Posterior vena cava (tissue), 2 donors: ENCODE data around the gene PDXP. TPM values are rescaled to one million over a fixed set of nuclear protein-coding genes. Genes with fewer than 3 reads are reported as not detected.
"Not testable (repeated sequence)": the region's sequence is repeated elsewhere in the genome, so short reads cannot be mapped to it uniquely, and the experiment has no call there.

Experiments
- DNase-seq: peaks from one replicate; pipeline ENCODE4 v3.0.0-alpha.2; 2020; ENCODE audit warnings: low spot score
- intact Hi-C, 2 donors: fragments of 100-400 bp; cut with DNase I; formaldehyde crosslinking; loops; one replicate each; pipeline versions ENCODE4 v1.14.1 to v1.14.2; 2022 to 2023
- total RNA-seq, 2 donors: library from RNA; stranded (reverse); fragmentation: NEBNext Ultra II Directional; extraction: Animal tissue kit (Norgen Biotek cat#: 25700); gene quantifications; one replicate each; pipeline ENCODE4 v1.2.1, GENCODE V29; 2021
- donor health status: DM: yes; HTN: yes; CAD: no.
- donor health status: DM: yes; HTN: yes; CAD: no.

The PDXP gene
- total RNA-seq, 2 donors from 2014 or later, result 5.0 to 5.4 TPM

DNA sequence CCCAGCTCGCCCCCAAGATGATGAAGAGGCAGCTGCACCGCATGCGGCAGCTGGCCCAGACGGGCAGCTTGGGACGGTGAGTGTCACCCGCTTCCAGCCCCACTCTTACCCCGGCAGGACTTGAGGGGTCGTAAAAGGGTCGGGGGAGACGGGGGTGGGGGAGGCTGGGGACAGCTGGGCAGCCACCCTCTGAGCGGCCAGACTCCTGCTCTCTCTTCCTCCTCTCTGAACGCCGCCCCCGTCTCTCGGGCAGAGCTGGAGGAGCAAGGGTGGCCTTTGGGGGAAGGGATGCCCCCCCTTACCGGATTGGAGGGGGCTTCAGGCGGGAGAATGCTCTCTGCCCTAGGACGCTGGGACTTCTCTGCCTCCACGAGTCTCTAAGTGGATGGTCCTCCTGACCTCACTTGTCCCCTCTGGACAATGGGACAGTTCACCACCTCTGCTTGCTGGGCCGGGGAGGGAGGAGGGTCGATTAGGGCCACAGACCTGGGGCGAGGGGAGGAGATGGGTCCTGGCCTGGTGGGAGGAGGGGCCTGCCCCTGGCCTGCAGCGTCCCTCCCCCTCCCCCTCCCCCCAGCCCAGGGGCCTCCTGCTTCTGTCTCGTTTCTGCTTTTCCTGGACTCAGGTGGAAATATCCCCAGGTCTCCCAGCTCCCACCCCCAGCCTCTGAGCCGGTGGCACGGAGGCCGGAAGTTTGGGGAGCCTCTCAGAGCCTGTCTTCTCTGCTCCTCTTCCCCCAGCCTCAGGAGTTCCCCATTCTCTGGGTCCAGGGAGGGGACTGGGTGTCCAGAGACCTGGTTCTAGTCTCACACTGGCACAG lies 18.5 kb upstream of the PDXP start:
- intact Hi-C loops, result loop anchor here in 1 of 2 donors (5.0 kb wide), 2 partner anchors 42 to 162 kb away; no protein-coding TSS in a partner anchor

DNA sequence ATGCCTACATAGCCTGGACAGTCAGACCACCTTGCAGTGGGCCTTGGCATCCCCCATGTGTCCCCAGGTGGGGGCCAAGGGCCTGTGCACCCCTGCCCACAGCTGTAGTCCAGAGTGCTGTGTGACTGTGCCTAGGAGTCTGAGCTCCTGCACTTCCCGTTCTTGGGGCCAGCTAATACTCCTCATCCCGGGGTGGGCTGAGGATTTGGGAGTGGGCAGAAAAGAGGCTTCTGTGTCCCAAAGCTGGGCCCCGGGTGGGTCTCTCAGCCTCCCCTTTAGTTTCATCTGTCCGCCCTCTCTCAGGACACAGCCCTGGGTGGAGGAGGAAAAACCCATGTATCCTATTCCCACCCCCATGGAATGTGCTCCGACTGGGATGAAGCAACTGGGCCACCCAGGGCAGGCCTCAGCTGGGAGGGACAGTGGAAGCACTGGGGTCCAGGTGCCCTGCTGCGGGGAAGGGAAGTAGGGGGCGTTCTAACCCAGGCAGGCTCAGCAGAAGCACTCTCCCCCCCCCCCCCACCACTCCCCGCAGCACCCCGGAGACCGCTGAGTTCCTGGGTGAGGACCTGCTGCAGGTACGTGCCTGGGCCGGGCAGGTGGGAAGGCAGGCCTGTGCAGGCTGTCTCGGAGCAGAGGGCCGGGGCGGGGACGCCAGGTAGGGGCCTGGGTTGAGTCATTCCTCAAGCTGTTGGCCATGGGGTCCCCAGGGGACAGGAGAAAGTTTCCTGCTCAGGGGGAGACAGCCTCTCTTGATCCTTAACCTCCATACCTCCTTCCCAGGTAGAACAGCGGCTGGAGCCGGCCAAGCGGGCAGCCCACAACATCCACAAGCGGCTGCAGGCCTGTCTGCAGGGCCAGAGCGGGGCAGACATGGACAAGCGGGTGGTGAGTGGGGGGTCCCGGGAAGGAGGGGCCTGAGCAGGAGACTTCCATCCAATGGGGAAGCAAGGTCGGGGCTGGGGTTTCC lies 17.6 kb upstream of the PDXP start:
- no peak for DNase-seq

More for the DNA sequence above, 18.5 kb upstream of the PDXP start:
- no peak for DNase-seq

GRCh38 chr22:37641561-37641949 lies 17.0 kb upstream of the PDXP start:
- no peak for DNase-seq
- intact Hi-C loops, result loop anchor here in 1 of 2 donors (5.0 kb wide), 1 partner anchor 41 kb away; no protein-coding TSS in a partner anchor

More for the DNA sequence above, 17.6 kb upstream of the PDXP start:
- intact Hi-C loops, result loop anchor here in 1 of 2 donors (5.0 kb wide), 1 partner anchor 41 kb away; no protein-coding TSS in a partner anchor

DNA sequence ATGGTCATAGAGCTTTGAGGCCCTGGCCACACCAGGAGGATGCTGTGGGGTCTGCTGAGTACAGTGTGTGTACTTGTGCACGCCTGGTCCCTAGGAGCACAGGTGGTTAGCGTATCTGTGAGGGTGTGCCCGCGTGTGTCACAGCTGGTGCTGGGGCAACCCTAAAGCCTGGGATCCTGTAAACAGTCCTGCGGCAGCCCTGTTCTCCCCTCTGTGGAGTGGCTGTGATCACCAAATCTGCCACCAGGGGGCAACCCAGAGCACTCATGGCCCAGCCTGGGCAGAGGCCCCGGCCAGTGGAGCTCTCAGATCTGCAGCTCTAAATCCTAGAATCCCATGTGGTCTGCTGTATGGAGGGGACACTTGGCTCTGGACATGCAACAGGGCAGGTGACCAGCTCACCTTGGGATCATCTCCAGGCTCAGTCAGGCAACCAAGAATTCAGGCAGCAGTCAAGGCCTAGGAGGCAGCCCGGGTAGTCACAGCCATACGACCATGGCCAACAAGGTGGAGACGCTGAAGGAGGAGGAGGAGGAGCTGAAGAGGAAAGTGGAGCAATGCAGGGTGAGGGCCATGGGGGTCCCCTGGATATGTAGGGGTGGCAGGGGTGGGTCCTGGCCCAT lies 15.2 kb upstream of the PDXP start:
- intact Hi-C loops, result loop anchor here in 1 of 2 donors (5.0 kb wide), 1 partner anchor 39 kb away; no protein-coding TSS in a partner anchor

DNA sequence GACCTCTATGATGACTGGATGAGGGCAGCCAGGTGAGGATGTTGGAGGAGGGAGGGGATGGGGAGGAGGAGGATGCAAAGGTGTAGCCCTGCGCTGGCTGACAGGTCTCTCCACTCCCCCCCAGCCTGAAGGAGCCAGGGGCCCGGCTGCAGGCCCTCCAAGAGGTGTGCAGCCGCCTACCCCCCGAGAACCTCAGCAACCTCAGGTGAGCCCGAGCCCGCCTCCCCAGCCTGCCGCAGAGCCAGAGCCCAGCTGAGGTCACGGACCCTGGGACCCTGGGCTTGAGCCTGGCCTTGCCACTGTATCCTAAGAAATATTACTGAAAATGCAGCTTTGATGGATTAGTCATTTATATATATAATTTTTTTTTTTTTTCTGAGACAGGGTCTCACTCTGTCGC lies 11.2 kb upstream of the PDXP start:
- intact Hi-C loops, result no loop called here
- no peak for DNase-seq

More for the DNA sequence above, 15.2 kb upstream of the PDXP start:
- peak; percentile 96 for DNase-seq

DNA sequence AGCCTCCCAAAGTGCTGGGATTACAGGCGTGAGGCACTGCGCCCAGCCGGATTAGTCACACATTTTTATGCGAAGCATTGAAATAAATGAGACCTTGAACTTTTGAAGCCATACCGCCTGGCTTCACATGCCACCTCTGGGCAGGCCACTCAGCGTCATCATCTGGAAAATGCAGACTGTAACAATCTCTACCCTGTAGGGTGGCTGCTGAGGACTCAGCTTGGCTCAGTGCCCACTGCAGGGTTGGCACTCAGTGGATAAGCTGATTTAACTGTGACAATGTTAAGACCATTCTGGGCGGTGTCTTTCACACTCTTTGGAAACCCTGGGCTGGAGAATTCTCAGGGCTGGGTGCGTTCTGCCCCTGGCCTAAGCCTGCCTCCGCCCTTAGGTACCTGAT lies 10.6 kb upstream of the PDXP start:
- intact Hi-C loops, result no loop called here
- no peak for DNase-seq

GRCh38 chr22:37650463-37651136 lies 7.9 kb upstream of the PDXP start:
- intact Hi-C loops, result loop anchor here in 1 of 2 donors (10.0 kb wide), 1 partner anchor 214 kb away; no protein-coding TSS in a partner anchor
- DNase-seq, result no peak

DNA sequence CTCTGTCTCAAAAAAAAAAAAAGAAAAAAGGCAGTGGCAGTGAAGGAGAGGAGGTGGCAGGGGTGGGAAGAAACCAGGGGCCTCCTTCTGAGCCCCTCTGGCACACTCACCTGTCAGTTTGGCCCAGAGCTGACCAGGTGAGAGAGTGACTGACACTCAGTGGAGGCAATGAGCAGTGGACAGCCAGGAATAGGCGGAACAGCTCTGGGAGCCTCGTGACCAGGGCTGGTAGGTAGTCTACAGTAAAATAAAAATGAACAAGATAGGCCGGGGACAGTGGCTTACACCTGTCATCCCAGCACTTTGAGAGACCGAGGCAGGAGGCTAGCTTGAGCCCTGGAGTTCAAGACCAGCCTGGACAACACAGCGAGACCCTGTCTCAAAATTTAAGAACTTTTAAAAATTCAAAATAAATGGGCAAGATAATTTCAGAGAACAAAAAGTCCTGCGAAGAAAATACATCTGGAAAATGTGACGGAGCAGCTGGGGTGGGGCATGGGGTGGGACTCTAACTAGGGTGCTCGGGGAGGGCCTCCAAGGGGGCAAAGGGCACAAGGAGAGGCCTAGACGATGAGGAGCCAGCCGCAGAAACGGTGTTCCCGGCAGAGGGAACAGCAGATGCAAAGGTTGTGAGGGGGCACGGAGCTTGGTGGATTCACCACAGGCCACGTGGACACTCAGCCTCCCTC lies 3.8 kb upstream of the PDXP start:
- intact Hi-C loops, result loop anchor here in 1 of 2 donors (10.0 kb wide), 1 partner anchor 210 kb away; no protein-coding TSS in a partner anchor
- DNase-seq, result no peak

- intact Hi-C loops, result loop anchor here in 1 of 2 donors (10.0 kb wide), 1 partner anchor 210 kb away; no protein-coding TSS in a partner anchor
- DNase-seq, result no peak
These were observed 3.3 kb upstream of the PDXP start for GRCh38 chr22:37655252-37655563.

GRCh38 chr22:37656583-37656982 lies 1.9 kb upstream of the PDXP start:
- intact Hi-C loops, result loop anchor here in 1 of 2 donors (10.0 kb wide), 1 partner anchor 208 kb away; no protein-coding TSS in a partner anchor

GRCh38 chr22:37657590-37658132 lies 862 bp upstream of the PDXP start:
- DNase-seq, result no peak
- intact Hi-C loops, result loop anchor here in 1 of 2 donors (10.0 kb wide), 1 partner anchor 207 kb away; no protein-coding TSS in a partner anchor

More at GRCh38 chr22:37656583-37656982, 1.9 kb upstream of the PDXP start:
- not testable (repeated sequence) for DNase-seq

GRCh38 chr22:37659066-37659896 lies 758 bp downstream of the PDXP start:
- intact Hi-C loops, result loop anchor here in 1 of 2 donors (10.0 kb wide), 1 partner anchor 206 kb away; no protein-coding TSS in a partner anchor

GRCh38 chr22:37659897-37660708 lies 1.6 kb downstream of the PDXP start:
- intact Hi-C loops, result loop anchor here in 1 of 2 donors (10.0 kb wide), 1 partner anchor 205 kb away; no protein-coding TSS in a partner anchor
- no peak for DNase-seq

More at GRCh38 chr22:37659066-37659896, 758 bp downstream of the PDXP start:
- DNase-seq, result no peak

GRCh38 chr22:37660709-37661045 lies 2.2 kb downstream of the PDXP start:
- intact Hi-C loops, result no loop called here
- DNase-seq, result no peak

GRCh38 chr22:37661160-37661924 lies 2.8 kb downstream of the PDXP start:
- intact Hi-C loops, result no loop called here
- no peak for DNase-seq
